Thoracic aorta (tissue), 2 donors: ENCODE data around the gene DOK1. TPM values are rescaled to one million over a fixed set of nuclear protein-coding genes. Genes with fewer than 3 reads are reported as not detected.

Experiments used
- ATAC-seq: fragments of 150-250 bp; one replicate; pipeline ENCODE4 v1.8.0; 2017; ENCODE audit warnings: low read depth; ENCODE audit not compliant: insufficient number of reproducible peaks, low FRiP score
- DNase-seq: peaks from one replicate; pipeline ENCODE4 v3.0.0-alpha.2; 2020; ENCODE audit warnings: low spot score
- H3K27ac ChIP-seq, 2 donors: fragments of 200-600 bp; sonication (generic); 1 replicate in 1 of 2; 2 replicates in 1 of 2; pipeline ENCODE4 v1.5.1; 2016; ENCODE audit warnings: mild to moderate bottlenecking in 2 of 2, moderate library complexity in 2 of 2
- H3K27me3 ChIP-seq: fragments of 200-600 bp; sonication (generic); replicated peaks from 2 replicates; pipeline ENCODE4 v1.6.0; 2016; ENCODE audit warnings: mild to moderate bottlenecking; ENCODE audit not compliant: insufficient read depth
- H3K36me3 ChIP-seq: fragments of 200-600 bp; sonication (generic); one replicate; pipeline ENCODE4 v1.5.1; 2016
- H3K4me1 ChIP-seq, 2 donors: fragments of 200-600 bp; sonication (generic); 1 replicate in 1 of 2; 2 replicates in 1 of 2; pipeline versions ENCODE4 v1.5.1 to v1.6.0; 2016; ENCODE audit warnings: low read depth in 2 of 2, mild to moderate bottlenecking in 1 of 2; ENCODE audit not compliant: control insufficient read depth in 1 of 2
- H3K4me3 ChIP-seq: fragments of 200-600 bp; sonication (generic); 2 replicates; pipeline ENCODE4 v1.5.1; 2016; ENCODE audit warnings: mild to moderate bottlenecking
- H3K9me3 ChIP-seq: fragments of 200-600 bp; sonication (generic); 2 replicates; pipeline ENCODE4 v1.5.1; 2016
- CTCF ChIP-seq: fragments of 200-600 bp; sonication (generic); IDR thresholded peaks from one replicate; pipeline ENCODE4 v1.5.1; 2019; ENCODE audit warnings: antibody characterized with exemption
- total RNA-seq, 2 donors: library from RNA; depleted of rRNA; stranded (reverse); fragments of >200 nt; gene quantifications; one replicate each; pipeline versions ENCODE4 v1.1.0 to v1.2.3, GENCODE V29; 2016

Gene DOK1
- total RNA-seq, 2 donors from 2014 or later = 17.6 to 23.1 TPM

- Histone ChIP-seq H3K27me3 (no peaks in the 10 kb centered on the region), H3K4me3 (no peak overlapping the region), H3K4me1 (no peaks in the 10 kb centered on the region), H3K9me3 (no peaks in the 10 kb centered on the region), H3K36me3 (peaks cover 15% of the 10 kb centered on the region), H3K27ac (no peak overlapping the region)
- DNase-seq (no peak), ATAC-seq (no peak)
- no peak for TF ChIP-seq CTCF
Observed at GRCh38 chr2:74537140-74537539, 17.4 kb upstream of the DOK1 start.

- H3K27me3 ChIP-seq = no peaks in the 10 kb centered on the region
- DNase-seq (no peak), ATAC-seq (no peak)
- H3K9me3 ChIP-seq = no peaks in the 10 kb centered on the region
- no peak overlapping the region for H3K27ac ChIP-seq
- peaks cover 2% of the 10 kb centered on the region for H3K36me3 ChIP-seq
- no peak overlapping the region for H3K4me3 ChIP-seq
- H3K4me1 ChIP-seq = no peaks in the 10 kb centered on the region
- TF ChIP-seq CTCF = no peak
Observed at GRCh38 chr2:74538881-74539339, 15.6 kb upstream of the DOK1 start.

- H3K27me3 ChIP-seq = no peaks in the 10 kb centered on the region
- no peak for TF ChIP-seq CTCF
- DNase-seq = no peak
- H3K36me3 ChIP-seq = no peaks in the 10 kb centered on the region
- H3K9me3 ChIP-seq = no peaks in the 10 kb centered on the region
- no peak overlapping the region for H3K27ac ChIP-seq
- H3K4me3 ChIP-seq = no peak overlapping the region
- no peak for ATAC-seq
- no peaks in the 10 kb centered on the region for H3K4me1 ChIP-seq
Observed at GRCh38 chr2:74540291-74540690, 14.2 kb upstream of the DOK1 start.

GRCh38 chr2:74542978-74543377, 11.5 kb upstream of the DOK1 start:
- Histone ChIP-seq H3K9me3 (no peaks in the 10 kb centered on the region), H3K27me3 (no peaks in the 10 kb centered on the region), H3K4me3 (no peak overlapping the region), H3K36me3 (no peaks in the 10 kb centered on the region), H3K4me1 (no peaks in the 10 kb centered on the region), H3K27ac (no peak overlapping the region)
- no peak for TF ChIP-seq CTCF
- no peak for ATAC-seq
- DNase-seq = no peak

- no peak for TF ChIP-seq CTCF
- no peaks in the 10 kb centered on the region for H3K9me3 ChIP-seq
- ATAC-seq = no peak
Observed at GRCh38 chr2:74544634-74545033, 9.9 kb upstream of the DOK1 start.

More at GRCh38 chr2:74544634-74545033, 9.9 kb upstream of the DOK1 start:
- Histone ChIP-seq H3K36me3 (no peaks in the 10 kb centered on the region), H3K4me1 (peaks cover 6 to 12% of the 10 kb centered on the region in 2 donors), H3K27ac (no peak overlapping the region), H3K4me3 (no peak overlapping the region), H3K27me3 (no peaks in the 10 kb centered on the region)
- no peak for DNase-seq
